H9 (cell line): Measurements from ENCODE around the gene ZBTB8A. TPM values are rescaled to one million over a fixed set of nuclear protein-coding genes. Genes with fewer than 3 reads are reported as not detected.

Experiments used
- DNase-seq: peaks from one replicate; pipeline ENCODE4 v3.0.0-alpha.2; 2017
- H2AFZ ChIP-seq: one replicate; pipeline ENCODE4 v1.6.1; 2013; ENCODE audit warnings: mild to moderate bottlenecking, low read length, control low read depth, moderate library complexity
- H2AK5ac ChIP-seq: 2 replicates; pipeline ENCODE4 v1.6.1; 2013; ENCODE audit warnings: low read length, control low read depth, mixed read lengths; ENCODE audit not compliant: insufficient read length
- H2BK120ac ChIP-seq: one replicate; pipeline ENCODE4 v1.6.1; 2013; ENCODE audit warnings: low read depth, mild to moderate bottlenecking, low read length, control low read depth, inconsistent platforms; ENCODE audit not compliant: poor library complexity, severe bottlenecking
- H2BK12ac ChIP-seq: 2 replicates; pipeline ENCODE4 v1.6.1; 2013; ENCODE audit warnings: low read length, control low read depth, mixed read lengths, low read depth; ENCODE audit not compliant: insufficient read length
- H2BK15ac ChIP-seq: 2 replicates; pipeline ENCODE4 v1.6.1; 2013; ENCODE audit warnings: low read depth, low read length, control low read depth
- H2BK20ac ChIP-seq: one replicate; pipeline ENCODE4 v1.6.1; 2013; ENCODE audit warnings: low read depth, mild to moderate bottlenecking, low read length, control low read depth, inconsistent platforms; ENCODE audit not compliant: poor library complexity, severe bottlenecking
- H2BK5ac ChIP-seq: 2 replicates; pipeline ENCODE4 v1.6.1; 2013; ENCODE audit warnings: low read length, control low read depth, mixed read lengths; ENCODE audit not compliant: insufficient read length
- H3K14ac ChIP-seq: 2 replicates; pipeline ENCODE4 v1.6.1; 2013; ENCODE audit warnings: low read length, control low read depth; ENCODE audit not compliant: insufficient read depth
- H3K18ac ChIP-seq: 2 replicates; pipeline ENCODE4 v1.6.1; 2013; ENCODE audit warnings: low read depth, mild to moderate bottlenecking, mixed read lengths, low read length, control low read depth; ENCODE audit not compliant: insufficient read length
- H3K23ac ChIP-seq: 2 replicates; pipeline ENCODE4 v1.6.1; 2013; ENCODE audit warnings: low read length, control low read depth, mixed read lengths, low read depth; ENCODE audit not compliant: insufficient read length
- H3K23me2 ChIP-seq: 2 replicates; pipeline ENCODE4 v1.6.1; 2013; ENCODE audit warnings: low read depth, mild to moderate bottlenecking, mixed read lengths, low read length, control low read depth; ENCODE audit not compliant: insufficient read length, poor library complexity, severe bottlenecking
- H3K27ac ChIP-seq: 2 replicates; pipeline ENCODE4 v1.5.1; 2013; ENCODE audit warnings: low read length, control low read depth, mixed read lengths, low read depth; ENCODE audit not compliant: insufficient read length
- H3K27me3 ChIP-seq: 2 replicates; pipeline ENCODE4 v1.6.1; 2013; ENCODE audit warnings: low read length, control low read depth, inconsistent platforms; ENCODE audit not compliant: insufficient read depth
- H3K4ac ChIP-seq: 2 replicates; pipeline ENCODE4 v1.6.1; 2013; ENCODE audit warnings: low read depth, mild to moderate bottlenecking, control low read depth, inconsistent platforms, low read length, moderate library complexity
- H3K4me1 ChIP-seq: 2 replicates; pipeline ENCODE4 v1.6.1; 2013; ENCODE audit warnings: low read length, control low read depth, inconsistent platforms; ENCODE audit not compliant: insufficient read depth
- H3K4me2 ChIP-seq: 2 replicates; pipeline ENCODE4 v1.6.1; 2013; ENCODE audit warnings: low read length, control low read depth, mixed read lengths; ENCODE audit not compliant: insufficient read length, insufficient read depth
- H3K56ac ChIP-seq: 2 replicates; pipeline ENCODE4 v1.6.1; 2013; ENCODE audit warnings: low read depth, mild to moderate bottlenecking, mixed read lengths, low read length, control low read depth; ENCODE audit not compliant: insufficient read length
- H3K79me1 ChIP-seq: 2 replicates; pipeline ENCODE4 v1.6.1; 2013; ENCODE audit warnings: low read depth, mild to moderate bottlenecking, moderate library complexity, low read length, control low read depth, inconsistent platforms; ENCODE audit not compliant: insufficient read depth, poor library complexity, severe bottlenecking
- H3K79me2 ChIP-seq: 2 replicates; pipeline ENCODE4 v1.6.1; 2013; ENCODE audit warnings: low read length, control low read depth, inconsistent platforms; ENCODE audit not compliant: insufficient read depth
- H3K9ac ChIP-seq: 2 replicates; pipeline ENCODE4 v1.6.1; 2013; ENCODE audit warnings: low read length, control low read depth, mixed read lengths; ENCODE audit not compliant: insufficient read length; ENCODE audit errors: extremely low read depth
- H3K9me3 ChIP-seq: one replicate; pipeline ENCODE4 v1.6.1; 2013; ENCODE audit warnings: low read depth, low read length, inconsistent platforms; ENCODE audit not compliant: control insufficient read depth
- H3T11ph ChIP-seq: one replicate; pipeline ENCODE4 v1.6.1; 2013; ENCODE audit warnings: mild to moderate bottlenecking, low read length, control low read depth, inconsistent platforms
- H4K20me1 ChIP-seq: one replicate; pipeline ENCODE4 v1.6.1; 2013; ENCODE audit not compliant: control insufficient read depth, insufficient read length, insufficient read depth
- H4K5ac ChIP-seq: 2 replicates; pipeline ENCODE4 v1.6.1; 2013; ENCODE audit warnings: low read depth, mild to moderate bottlenecking, mixed read lengths, low read length, control low read depth; ENCODE audit not compliant: insufficient read length
- H4K8ac ChIP-seq: replicated peaks from 2 replicates; pipeline ENCODE4 v1.6.1; 2013; ENCODE audit warnings: low read length, control low read depth, mixed read lengths, low read depth; ENCODE audit not compliant: insufficient read length
- H4K91ac ChIP-seq: 2 replicates; pipeline ENCODE4 v1.6.1; 2013; ENCODE audit warnings: low read depth, mild to moderate bottlenecking, moderate library complexity, mixed read lengths, low read length, control low read depth; ENCODE audit not compliant: insufficient read length
- H3K27ac Mint-ChIP-seq, 3 experiments: 2 replicates in 2 of 3; 3 replicates in 1 of 3; pipeline ENCODE4 v1.8.0; 2020 to 2021; ENCODE audit warnings: mixed read lengths in 3 of 3, mild to moderate bottlenecking in 1 of 3, moderate library complexity in 1 of 3
- H3K27me3 Mint-ChIP-seq: 2 replicates; pipeline ENCODE4 v1.8.0; 2021; ENCODE audit warnings: low read depth, mild to moderate bottlenecking, moderate library complexity, mixed read lengths
- H3K36me3 Mint-ChIP-seq, 3 experiments: 2 replicates in 2 of 3; 3 replicates in 1 of 3; pipeline ENCODE4 v1.8.0; 2020 to 2021; ENCODE audit warnings: low read depth in 3 of 3, mixed read lengths in 3 of 3; ENCODE audit not compliant: insufficient read depth in 1 of 3
- H3K4me1 Mint-ChIP-seq, 2 experiments: 2 replicates each; pipeline ENCODE4 v1.8.0; 2020; ENCODE audit warnings: mixed read lengths in 2 of 2
- H3K4me3 Mint-ChIP-seq, 2 experiments: 2 replicates in 1 of 2; 3 replicates in 1 of 2; pipeline ENCODE4 v1.8.0; 2020 to 2021; ENCODE audit warnings: mild to moderate bottlenecking in 2 of 2, mixed read lengths in 2 of 2, moderate library complexity in 1 of 2
- H3K9me3 Mint-ChIP-seq, 2 experiments: 2 replicates in 1 of 2; 3 replicates in 1 of 2; pipeline ENCODE4 v1.8.0; 2020; ENCODE audit warnings: mild to moderate bottlenecking in 2 of 2, mixed read lengths in 2 of 2, moderate library complexity in 1 of 2
- WGBS: extraction: QIAGEN DNeasy Blood & Tissue Kit; methylation state at CpG from one replicate; pipeline ENCODE4 v1.1.7; 2013; ENCODE audit warnings: missing lambda C conversion rate, low lambda C conversion rate, mixed read lengths; ENCODE audit not compliant: insufficient read length; ENCODE audit errors: extremely low coverage; 5-methylcytosine and 5-hydroxymethylcytosine counted together
- total RNA-seq: library from RNA; stranded (reverse); gene quantifications from 2 replicates; pipeline ENCODE4 v1.2.1, GENCODE V29; 2021
- TF ChIP-seq, protein P1 (sequence below): fragments of 200-600 bp; sonication (generic); conservative IDR thresholded peaks from 3 replicates; pipeline ENCODE4 v1.8.0; 2021; ENCODE audit warnings: antibody characterized with exemption, mild to moderate bottlenecking

ZBTB8A gene
- total RNA-seq, 1 experiment from 2014 or later, result 11.3 TPM

GRCh38 chr1:32609180-32609579 lies 70.0 kb downstream of the ZBTB8A start:
- Histone ChIP-seq H4K91ac (no peak overlapping the region), H3K9me3 (no peaks in the 10 kb centered on the region), H4K20me1 (no peaks in the 10 kb centered on the region), H2BK12ac (no peak overlapping the region), H3K18ac (no peak overlapping the region), H3K79me2 (no peaks in the 10 kb centered on the region), H3K14ac (no peak overlapping the region), H2AK5ac (no peak overlapping the region), H3K23me2 (no peaks in the 10 kb centered on the region), H4K5ac (no peak overlapping the region), H3K27ac (no peak overlapping the region), H3K9ac (no peak overlapping the region), H2BK20ac (no peak overlapping the region), H3K23ac (no peak overlapping the region), H2AFZ (no peak overlapping the region), H2BK120ac (no peak overlapping the region), H3K27me3 (no peaks in the 10 kb centered on the region), H2BK15ac (no peak overlapping the region), H3T11ph (no peak overlapping the region), H3K79me1 (no peaks in the 10 kb centered on the region), H3K56ac (no peak overlapping the region), H3K4me2 (no peak overlapping the region), H3K4ac (no peak overlapping the region), H2BK5ac (no peak overlapping the region), H3K4me1 (no peaks in the 10 kb centered on the region), H4K8ac (no peak overlapping the region)
- no CpG with 5 or more reads among the region's 4 CpGs for WGBS
- no peak for DNase-seq
- Mint-ChIP-seq H3K27me3 (no peaks in the 10 kb centered on the region), H3K4me3 (no peak overlapping the region), H3K27ac (no peak overlapping the region), H3K4me1 (peaks cover 5 to 8% of the 10 kb centered on the region in 2 experiments; a peak in 3 of 4 replicates), H3K36me3 (peaks cover 0 to 3% (median 0%) of the 10 kb centered on the region in 3 experiments; a peak in 1 of 7 replicates), H3K9me3 (no peaks in the 10 kb centered on the region)
- TF ChIP-seq, protein P1, sequence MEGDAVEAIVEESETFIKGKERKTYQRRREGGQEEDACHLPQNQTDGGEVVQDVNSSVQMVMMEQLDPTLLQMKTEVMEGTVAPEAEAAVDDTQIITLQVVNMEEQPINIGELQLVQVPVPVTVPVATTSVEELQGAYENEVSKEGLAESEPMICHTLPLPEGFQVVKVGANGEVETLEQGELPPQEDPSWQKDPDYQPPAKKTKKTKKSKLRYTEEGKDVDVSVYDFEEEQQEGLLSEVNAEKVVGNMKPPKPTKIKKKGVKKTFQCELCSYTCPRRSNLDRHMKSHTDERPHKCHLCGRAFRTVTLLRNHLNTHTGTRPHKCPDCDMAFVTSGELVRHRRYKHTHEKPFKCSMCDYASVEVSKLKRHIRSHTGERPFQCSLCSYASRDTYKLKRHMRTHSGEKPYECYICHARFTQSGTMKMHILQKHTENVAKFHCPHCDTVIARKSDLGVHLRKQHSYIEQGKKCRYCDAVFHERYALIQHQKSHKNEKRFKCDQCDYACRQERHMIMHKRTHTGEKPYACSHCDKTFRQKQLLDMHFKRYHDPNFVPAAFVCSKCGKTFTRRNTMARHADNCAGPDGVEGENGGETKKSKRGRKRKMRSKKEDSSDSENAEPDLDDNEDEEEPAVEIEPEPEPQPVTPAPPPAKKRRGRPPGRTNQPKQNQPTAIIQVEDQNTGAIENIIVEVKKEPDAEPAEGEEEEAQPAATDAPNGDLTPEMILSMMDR, result no peak
